H1 (cell line): Measurements from ENCODE around the gene RPA3. TPM values are rescaled to one million over a fixed set of nuclear protein-coding genes. Genes with fewer than 3 reads are reported as not detected.

Source experiments
- POLR2A ChIP-seq, 2 experiments: IDR thresholded peaks; 1 replicate in 1 of 2; 2 replicates in 1 of 2; pipeline ENCODE4 v1.6.1; 2011; ENCODE audit warnings: low read depth in 2 of 2, low read length in 2 of 2, mild to moderate bottlenecking in 2 of 2; ENCODE audit errors: control extremely low read depth in 1 of 2
- SAP30 ChIP-seq: fragments of 300-600 bp; sonication (generic); IDR thresholded peaks from 2 replicates; pipeline ENCODE4 v1.7.1; 2012; ENCODE audit warnings: low read length, moderate library complexity, mild to moderate bottlenecking, inconsistent platforms; ENCODE audit not compliant: insufficient read depth, insufficient replicate concordance
- polyA plus RNA-seq, 7 experiments: library from polyadenylated mRNA; depleted of rRNA in 3 of 7; stranded (reverse) in 5 of 7; unstranded in 2 of 7; fragments of >200 nt in 5 of 7; fragments of 200-250 nt in 2 of 7; gene quantifications; 1 replicate in 5 of 7; 2 replicates in 1 of 7; 4 replicates in 1 of 7; pipeline versions ENCODE4 v1.2.1 to v1.2.3, GENCODE V29; 2011 to 2013; ENCODE audit warnings: missing spikeins in 2 of 7, mixed read lengths in 2 of 7
- total RNA-seq: library from RNA; stranded (reverse); fragmentation: NEBNext Ultra II Directional; extraction: Animal tissue kit (Norgen Biotek cat#: 25700); gene quantifications from 2 replicates; pipeline ENCODE4 v1.2.1, GENCODE V29; 2021
- TF ChIP-seq, protein P1 (sequence below): IDR thresholded peaks from 2 replicates; pipeline ENCODE4 v1.6.1; 2012; ENCODE audit warnings: inconsistent platforms

RPA3 gene
- total and polyA plus RNA-seq, 2 of the 8 experiments (the other 6 are each of a cell fraction or from before 2014, with no cell fraction given) = 60.2 to 105 TPM

DNA sequence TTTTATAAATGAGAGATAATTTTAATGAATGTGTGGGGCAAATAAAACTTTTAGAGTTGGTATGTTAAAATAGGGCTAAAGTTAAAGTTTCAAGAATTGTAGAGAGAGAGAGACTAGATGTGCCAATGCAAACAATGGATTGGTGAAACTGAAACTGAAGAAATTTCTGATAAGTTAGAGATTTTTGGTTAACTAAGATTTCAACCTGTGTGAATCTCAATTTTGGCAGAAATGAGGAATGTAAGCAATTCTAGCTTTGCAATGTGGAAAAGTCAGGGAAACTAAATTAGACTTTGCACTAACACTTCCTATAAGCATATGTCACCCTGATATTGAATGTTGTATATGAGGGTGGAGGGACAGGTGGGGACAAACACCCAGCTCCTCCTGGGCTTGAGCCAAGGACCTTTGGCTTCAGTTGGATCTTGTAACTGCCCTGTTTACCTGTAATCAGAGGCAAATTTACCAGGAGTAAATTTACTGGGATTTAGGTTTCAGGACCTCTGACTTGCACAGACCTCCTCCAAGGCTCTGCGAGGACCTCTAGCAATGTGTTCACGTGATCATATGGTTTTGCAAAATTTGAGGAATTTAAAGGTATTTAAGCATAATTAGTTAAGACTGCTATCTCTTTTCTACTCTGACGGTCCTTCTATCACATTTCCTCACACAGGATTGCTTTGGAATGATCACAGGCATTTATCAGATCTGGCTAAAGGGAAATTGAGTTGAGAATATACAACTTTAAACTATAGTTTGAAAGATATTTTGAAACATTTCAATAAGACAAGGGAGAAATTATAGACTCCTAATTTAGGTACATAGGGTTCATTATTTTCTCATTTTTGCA, 33.1 kb upstream of the RPA3 start (continued):
- TF ChIP-seq SAP30 = no peak
- TF ChIP-seq POLR2A (IDR thresholded peaks at IDR 0.05; ENCODE audit: control extremely low read depth in 1 of 2, low read depth in 2 of 2, low read length in 2 of 2) = no peak
- TF ChIP-seq, protein P1, sequence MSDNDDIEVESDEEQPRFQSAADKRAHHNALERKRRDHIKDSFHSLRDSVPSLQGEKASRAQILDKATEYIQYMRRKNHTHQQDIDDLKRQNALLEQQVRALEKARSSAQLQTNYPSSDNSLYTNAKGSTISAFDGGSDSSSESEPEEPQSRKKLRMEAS = no peak
- TF ChIP-seq, all 59 proteins: peak for 0
